Pancreas (tissue), 10 donors: Measurements from ENCODE around the gene ARHGEF17. TPM values are rescaled to one million over a fixed set of nuclear protein-coding genes. Genes with fewer than 3 reads are reported as not detected.

Source experiments
- ATAC-seq, 4 donors: fragments of 200-7000 bp; cut with Tn5 transposase; one replicate each; pipeline versions ENCODE4 v1.8.0 to v1.9.1; 2020; ENCODE audit warnings: mild to moderate bottlenecking in 4 of 4, moderate library complexity in 4 of 4
- DNase-seq, 6 donors: peaks; one replicate each; pipeline ENCODE4 v3.0.0-alpha.2; 2020
- FAIRE-seq: peaks from 2 replicates; lab custom pipeline; 2012; peaks lifted over from hg19 to GRCh38; lab: Jason Lieb, UNC
- H3K27ac ChIP-seq, 4 donors: fragments of 200-600 bp; sonication (generic); 1 replicate in 3 of 4; 2 replicates in 1 of 4; pipeline versions ENCODE4 v1.5.0 to v1.8.0; 2020
- H3K27me3 ChIP-seq, 4 donors: fragments of 200-600 bp; one replicate each; pipeline ENCODE4 v1.8.0; 2021
- H3K36me3 ChIP-seq, 3 donors: fragments of 200-600 bp; sonication (generic) in 1 of 3; one replicate each; pipeline versions ENCODE4 v1.5.0 to v1.8.0; 2020 to 2021
- H3K4me1 ChIP-seq, 3 donors: fragments of 200-600 bp; one replicate each; pipeline ENCODE4 v1.8.0; 2021
- H3K4me3 ChIP-seq, 4 donors: fragments of 200-600 bp; sonication (generic) in 2 of 4; one replicate each; pipeline versions ENCODE4 v1.5.0 to v1.8.0; 2020 to 2021
- H3K9me3 ChIP-seq, 4 donors: fragments of 200-600 bp; one replicate each; pipeline ENCODE4 v1.8.0; 2021
- WGBS, 2 donors: extraction: QIAGEN DNeasy Blood & Tissue Kit; methylation state at CpG; one replicate each; pipeline ENCODE4 v1.1.7; 2013; 5-methylcytosine and 5-hydroxymethylcytosine counted together
- intact Hi-C, 3 donors: fragments of 100-400 bp; cut with DNase I; formaldehyde crosslinking; loops; one replicate each; pipeline versions ENCODE4 v1.11.1 to v1.14.2; 2022
- polyA plus RNA-seq, 2 donors: library from polyadenylated mRNA; stranded (reverse); fragments of 200-250 nt; gene quantifications; one replicate each; pipeline ENCODE4 v1.2.3, GENCODE V29; 2013
- total RNA-seq, 6 donors: library from RNA; stranded (reverse); fragmentation: NEBNext Ultra II Directional in 4 of 6; extraction: Animal tissue kit (Norgen Biotek cat#: 25700) in 4 of 6; gene quantifications; one replicate each; pipeline versions ENCODE4 v1.2.1 to v1.2.4, GENCODE V29; 2021 to 2023
- TF ChIP-seq, protein P1 (sequence below), 4 donors: fragments of 200-600 bp; sonication (generic) in 3 of 4; IDR thresholded peaks; one replicate each; pipeline versions ENCODE4 v1.5.0 to v1.8.0; 2021; ENCODE audit warnings: antibody characterized with exemption in 4 of 4
- donor health status: healthy with polysubstance abuse.
- donor health status: DM: no; HTN: no; CAD: no; lungs with moderate emphysema.
- donor health status: DM: no; HTN: no; CAD: no.
- donor health status: control.
- donor health status: control.
- donor health status: Bipolar disorder and iron deficiency.
- donor health status: DM: yes; HTN: yes; CAD: no.
- donor health status: DM: no; HTN: no; CAD: no.
- donor health status: DM: no; HTN: no; CAD: no.
- donor health status: DM: yes; HTN: yes; CAD: no.

ARHGEF17 gene
- total and polyA plus RNA-seq, 8 donors: 7.0 to 24.0 (median 10.4) TPM

DNA sequence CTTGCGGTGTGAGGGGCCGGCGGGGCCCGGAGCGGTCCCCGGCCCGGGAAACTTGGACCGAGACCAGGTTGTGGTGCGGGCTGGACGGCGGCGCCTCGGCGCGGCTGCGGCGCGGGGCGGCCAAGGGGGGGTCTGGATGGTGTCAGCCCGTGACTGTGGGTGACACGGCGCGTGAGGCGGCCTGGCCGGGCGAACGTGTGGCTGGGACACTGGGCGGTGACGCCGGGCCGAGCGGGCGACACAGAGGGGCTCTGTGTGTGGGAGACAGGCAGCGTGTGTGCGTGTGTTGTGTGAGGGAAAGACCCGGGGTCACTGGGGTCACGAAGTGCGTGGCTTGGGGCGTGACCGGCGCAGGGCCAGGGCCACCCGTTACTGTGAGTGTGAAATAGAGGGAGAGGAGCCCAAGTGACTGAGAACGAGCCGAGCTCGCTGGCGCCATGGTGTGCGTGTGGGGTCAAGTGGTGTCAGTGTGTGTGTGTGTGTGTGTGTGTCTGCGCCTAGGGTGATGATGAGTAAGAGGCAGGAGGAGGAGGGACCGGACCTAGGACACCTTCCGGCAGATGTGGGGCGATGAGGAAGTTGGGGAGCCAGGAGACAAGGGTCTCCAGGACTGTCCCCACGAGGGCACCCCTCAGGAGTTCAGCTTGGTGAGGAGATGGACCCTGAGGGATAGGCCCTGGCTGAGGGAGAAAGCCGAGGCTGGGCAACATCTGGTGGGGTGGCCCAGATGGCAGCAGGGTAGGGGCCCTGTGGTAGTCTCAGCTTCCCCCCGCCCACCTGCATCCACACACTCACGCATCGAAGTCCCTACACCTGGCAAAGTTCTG, 68.9 kb downstream of the ARHGEF17 start:
- WGBS, 2 donors: 13 to 17% methylated on average over 35 to 56 of the region's 56 CpGs
- Histone ChIP-seq H3K9me3 (no peaks in the 10 kb centered on the region), H3K27ac (peak overlapping the region; percentile 34 to 78 (median 50)), H3K4me1 (peaks cover 0 to 4% (median 0%) of the 10 kb centered on the region in 3 donors), H3K36me3 (no peaks in the 10 kb centered on the region), H3K4me3 (peak overlapping the region; percentile 40 to 82 (median 64)), H3K27me3 (no peaks in the 10 kb centered on the region)
- ATAC-seq (peak in 3 of 4 donors; percentile 4 to 11 (median 8)), FAIRE-seq (no peak), DNase-seq (peak; percentile 22 to 82 (median 56))
- intact Hi-C loops: no loop called here
- TF ChIP-seq, protein P1, sequence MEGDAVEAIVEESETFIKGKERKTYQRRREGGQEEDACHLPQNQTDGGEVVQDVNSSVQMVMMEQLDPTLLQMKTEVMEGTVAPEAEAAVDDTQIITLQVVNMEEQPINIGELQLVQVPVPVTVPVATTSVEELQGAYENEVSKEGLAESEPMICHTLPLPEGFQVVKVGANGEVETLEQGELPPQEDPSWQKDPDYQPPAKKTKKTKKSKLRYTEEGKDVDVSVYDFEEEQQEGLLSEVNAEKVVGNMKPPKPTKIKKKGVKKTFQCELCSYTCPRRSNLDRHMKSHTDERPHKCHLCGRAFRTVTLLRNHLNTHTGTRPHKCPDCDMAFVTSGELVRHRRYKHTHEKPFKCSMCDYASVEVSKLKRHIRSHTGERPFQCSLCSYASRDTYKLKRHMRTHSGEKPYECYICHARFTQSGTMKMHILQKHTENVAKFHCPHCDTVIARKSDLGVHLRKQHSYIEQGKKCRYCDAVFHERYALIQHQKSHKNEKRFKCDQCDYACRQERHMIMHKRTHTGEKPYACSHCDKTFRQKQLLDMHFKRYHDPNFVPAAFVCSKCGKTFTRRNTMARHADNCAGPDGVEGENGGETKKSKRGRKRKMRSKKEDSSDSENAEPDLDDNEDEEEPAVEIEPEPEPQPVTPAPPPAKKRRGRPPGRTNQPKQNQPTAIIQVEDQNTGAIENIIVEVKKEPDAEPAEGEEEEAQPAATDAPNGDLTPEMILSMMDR (IDR thresholded peaks at IDR 0.05): no peak

DNA sequence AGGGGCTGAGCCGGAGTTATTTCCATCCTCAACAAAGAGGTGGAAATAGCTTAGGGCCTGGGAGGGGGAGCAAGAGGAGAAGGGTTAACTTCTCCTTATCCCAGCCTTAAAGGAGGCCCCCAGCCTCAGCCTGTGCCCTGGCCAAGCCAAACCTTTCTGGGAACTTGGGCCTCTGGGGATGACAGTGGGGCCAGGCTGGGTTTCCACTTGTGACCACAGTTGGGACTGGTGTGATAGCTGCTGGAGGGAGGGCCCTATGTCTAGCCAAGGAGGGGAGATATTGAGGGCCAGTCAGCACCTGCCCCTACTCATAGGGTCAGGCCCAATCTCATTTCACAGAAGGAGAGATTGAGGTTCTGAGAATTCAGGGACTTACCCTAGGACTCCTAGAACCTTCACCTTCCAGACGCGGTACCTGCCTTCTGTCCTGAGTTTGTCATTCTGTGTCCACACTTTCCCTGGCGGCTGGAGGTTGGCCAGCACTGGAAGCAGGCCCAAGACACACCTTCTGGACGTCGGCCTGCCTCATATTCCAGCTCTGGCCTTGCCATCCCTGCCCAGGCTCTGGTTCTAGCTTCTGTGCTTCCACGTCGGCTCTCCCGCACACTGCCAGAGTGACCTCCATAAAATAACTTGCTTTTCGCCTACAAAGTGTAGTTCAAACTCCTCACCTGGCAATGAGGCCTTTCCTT, 71.3 kb downstream of the ARHGEF17 start:
- no peaks in the 10 kb centered on the region for H3K27me3 ChIP-seq
- no peaks in the 10 kb centered on the region for H3K9me3 ChIP-seq
- intact Hi-C loops: no loop called here
- H3K27ac ChIP-seq: no peak overlapping the region
- 20 to 29% methylated on average over 10 of the region's 10 CpGs for WGBS, 2 donors
- FAIRE-seq: no peak
- TF ChIP-seq, protein P1 (IDR thresholded peaks at IDR 0.05): no peak
- H3K4me3 ChIP-seq: no peak overlapping the region
- ATAC-seq: peak; percentile 48 to 69 (median 65)
- H3K4me1 ChIP-seq: peaks cover 0 to 8% (median 0%) of the 10 kb centered on the region in 3 donors
- DNase-seq: peak; percentile 78 to 95 (median 89)
- H3K36me3 ChIP-seq: no peaks in the 10 kb centered on the region

DNA sequence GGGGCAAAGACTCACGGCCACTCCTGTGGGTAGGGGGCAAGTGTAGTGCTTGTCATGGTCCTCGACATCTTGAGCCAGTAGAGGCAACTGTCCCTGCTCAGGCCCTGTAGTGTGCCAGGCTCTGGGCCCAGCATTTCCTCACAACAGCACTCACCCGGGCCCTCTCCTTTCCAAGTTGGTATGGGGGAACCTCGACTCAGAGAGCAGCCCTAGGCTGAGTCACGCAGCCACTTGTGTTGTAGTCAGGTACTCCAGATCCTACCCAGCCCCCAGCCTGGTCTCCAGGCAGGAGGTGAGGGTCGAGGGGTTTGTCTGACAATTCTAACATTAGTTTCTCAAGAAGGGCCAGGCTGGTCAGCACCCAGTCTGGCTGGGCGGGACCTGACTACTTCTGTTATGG, 72.3 kb downstream of the ARHGEF17 start:
- H3K27ac ChIP-seq: no peak overlapping the region
- H3K27me3 ChIP-seq: no peaks in the 10 kb centered on the region
- intact Hi-C loops: no loop called here
- no peaks in the 10 kb centered on the region for H3K9me3 ChIP-seq
- FAIRE-seq: no peak
- TF ChIP-seq, protein P1 (IDR thresholded peaks at IDR 0.05): no peak
- peaks cover 0 to 8% (median 0%) of the 10 kb centered on the region in 3 donors for H3K4me1 ChIP-seq
- WGBS, 2 donors: 76 to 82% methylated on average over 7 of the region's 7 CpGs
- H3K36me3 ChIP-seq: no peaks in the 10 kb centered on the region
- DNase-seq: no peak
- ATAC-seq: no peak
- no peak overlapping the region for H3K4me3 ChIP-seq

DNA sequence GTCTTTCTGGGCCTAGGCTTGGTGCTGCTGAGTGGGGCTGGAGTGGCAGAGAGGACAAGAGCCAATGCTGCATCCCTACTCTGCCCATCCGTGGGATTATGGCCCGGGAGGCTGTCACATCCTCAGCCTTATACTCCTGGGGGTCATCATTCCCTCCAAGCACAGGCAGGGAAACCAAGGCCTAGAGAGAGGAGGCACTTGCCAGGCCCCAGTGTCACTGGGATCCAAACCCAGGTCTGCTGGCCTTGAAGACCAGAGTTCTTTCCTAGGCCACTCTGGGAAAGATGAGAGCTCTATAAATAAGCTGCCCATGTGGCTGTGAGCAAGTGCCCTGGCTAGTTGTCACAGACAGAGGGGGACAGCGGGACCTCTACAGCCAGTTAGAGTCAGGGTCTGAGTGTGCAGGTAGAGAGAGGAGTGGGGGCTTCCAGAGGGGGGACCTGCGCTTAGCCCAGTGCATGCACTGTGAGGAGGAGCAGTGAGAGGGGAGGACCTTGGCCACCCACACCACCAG, 72.9 kb downstream of the ARHGEF17 start:
- WGBS, 2 donors: 92 to 94% methylated on average over 4 of the region's 4 CpGs
- Histone ChIP-seq H3K4me1 (peaks cover 0 to 8% (median 0%) of the 10 kb centered on the region in 3 donors), H3K27ac (no peak overlapping the region), H3K27me3 (no peaks in the 10 kb centered on the region), H3K36me3 (no peaks in the 10 kb centered on the region), H3K4me3 (no peak overlapping the region), H3K9me3 (no peaks in the 10 kb centered on the region)
- FAIRE-seq (no peak), DNase-seq (no peak), ATAC-seq (no peak)
- intact Hi-C loops: no loop called here
- TF ChIP-seq, protein P1 (IDR thresholded peaks at IDR 0.05): no peak
